Colonic mucosa (tissue), 4 donors: ENCODE results near the gene GLIPR2. TPM values are rescaled to one million over a fixed set of nuclear protein-coding genes. Genes with fewer than 3 reads are reported as not detected.
A peak's percentile ranks its signal among the peaks of the same experiment; 100 is the strongest.

Experiments
- DNase-seq: peaks from one replicate; pipeline ENCODE4 v3.0.0-alpha.2; 2020
- H3K27ac ChIP-seq: fragments of 200-600 bp; one replicate; pipeline ENCODE4 v1.8.0; 2021
- H3K27me3 ChIP-seq: fragments of 200-600 bp; one replicate; pipeline ENCODE4 v1.8.0; 2021
- H3K36me3 ChIP-seq: fragments of 200-600 bp; one replicate; pipeline ENCODE4 v1.8.0; 2021
- H3K4me1 ChIP-seq: fragments of 200-600 bp; one replicate; pipeline ENCODE4 v1.8.0; 2021; ENCODE audit warnings: mild to moderate bottlenecking
- H3K4me3 ChIP-seq: fragments of 200-600 bp; one replicate; pipeline ENCODE4 v1.8.0; 2021
- H3K9ac ChIP-seq, 2 donors: one replicate each; pipeline ENCODE4 v1.7.0; 2013; ENCODE audit warnings: control low read depth in 2 of 2, low read depth in 2 of 2, low read length in 2 of 2
- H3K9me3 ChIP-seq: fragments of 200-600 bp; one replicate; pipeline ENCODE4 v1.8.0; 2021
- intact Hi-C: fragments of 100-400 bp; cut with DNase I; formaldehyde crosslinking; loops from one replicate; pipeline ENCODE4 v1.14.1; 2022
- total RNA-seq, 2 donors: library from RNA; stranded (reverse); fragmentation: NEBNext Ultra II Directional in 1 of 2; extraction: Animal tissue kit (Norgen Biotek cat#: 25700) in 1 of 2; gene quantifications; one replicate each; pipeline ENCODE4 v1.2.1, GENCODE V29; 2021
- TF ChIP-seq, protein P1 (sequence below): fragments of 200-600 bp; IDR thresholded peaks from one replicate; pipeline ENCODE4 v1.8.0; 2022; ENCODE audit warnings: antibody characterized with exemption, mild to moderate bottlenecking
- donor health status: healthy.
- donor health status: DM: no; HTN: no; CAD: no.
- donor health status: DM: no; HTN: no; CAD: no.

GLIPR2 gene
- total RNA-seq, 2 donors from 2014 or later = 33.1 to 44.9 TPM

DNA sequence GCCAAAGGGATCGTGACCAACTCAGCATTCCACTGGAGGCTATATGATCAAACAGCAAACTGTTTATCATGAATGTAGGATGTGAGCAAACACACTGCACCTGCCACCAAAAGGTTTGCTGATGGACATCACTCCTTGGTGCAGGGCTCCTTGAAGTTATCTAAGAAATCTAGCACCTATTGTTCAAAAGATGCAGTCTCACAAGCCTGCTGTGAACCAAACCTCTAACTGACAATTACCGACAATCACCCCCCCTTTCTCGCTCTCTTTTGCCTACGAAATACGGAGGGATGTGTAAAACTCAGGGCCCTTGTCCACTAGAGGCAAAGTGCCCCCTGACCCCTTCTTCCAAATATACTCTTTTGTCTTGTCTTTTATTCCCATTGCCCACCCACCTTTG is 51.7 kb downstream of the GLIPR2 start:
- H3K36me3 ChIP-seq = no peaks in the 10 kb centered on the region
- no peaks in the 10 kb centered on the region for H3K9me3 ChIP-seq
- no peak overlapping the region for H3K9ac ChIP-seq
- TF ChIP-seq, protein P1, sequence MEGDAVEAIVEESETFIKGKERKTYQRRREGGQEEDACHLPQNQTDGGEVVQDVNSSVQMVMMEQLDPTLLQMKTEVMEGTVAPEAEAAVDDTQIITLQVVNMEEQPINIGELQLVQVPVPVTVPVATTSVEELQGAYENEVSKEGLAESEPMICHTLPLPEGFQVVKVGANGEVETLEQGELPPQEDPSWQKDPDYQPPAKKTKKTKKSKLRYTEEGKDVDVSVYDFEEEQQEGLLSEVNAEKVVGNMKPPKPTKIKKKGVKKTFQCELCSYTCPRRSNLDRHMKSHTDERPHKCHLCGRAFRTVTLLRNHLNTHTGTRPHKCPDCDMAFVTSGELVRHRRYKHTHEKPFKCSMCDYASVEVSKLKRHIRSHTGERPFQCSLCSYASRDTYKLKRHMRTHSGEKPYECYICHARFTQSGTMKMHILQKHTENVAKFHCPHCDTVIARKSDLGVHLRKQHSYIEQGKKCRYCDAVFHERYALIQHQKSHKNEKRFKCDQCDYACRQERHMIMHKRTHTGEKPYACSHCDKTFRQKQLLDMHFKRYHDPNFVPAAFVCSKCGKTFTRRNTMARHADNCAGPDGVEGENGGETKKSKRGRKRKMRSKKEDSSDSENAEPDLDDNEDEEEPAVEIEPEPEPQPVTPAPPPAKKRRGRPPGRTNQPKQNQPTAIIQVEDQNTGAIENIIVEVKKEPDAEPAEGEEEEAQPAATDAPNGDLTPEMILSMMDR = no peak
- no peaks in the 10 kb centered on the region for H3K27me3 ChIP-seq
- no peak overlapping the region for H3K27ac ChIP-seq
- intact Hi-C loops = no loop called here
- peaks cover 7% of the 10 kb centered on the region for H3K4me1 ChIP-seq
- DNase-seq = no peak
- H3K4me3 ChIP-seq = no peak overlapping the region

DNA sequence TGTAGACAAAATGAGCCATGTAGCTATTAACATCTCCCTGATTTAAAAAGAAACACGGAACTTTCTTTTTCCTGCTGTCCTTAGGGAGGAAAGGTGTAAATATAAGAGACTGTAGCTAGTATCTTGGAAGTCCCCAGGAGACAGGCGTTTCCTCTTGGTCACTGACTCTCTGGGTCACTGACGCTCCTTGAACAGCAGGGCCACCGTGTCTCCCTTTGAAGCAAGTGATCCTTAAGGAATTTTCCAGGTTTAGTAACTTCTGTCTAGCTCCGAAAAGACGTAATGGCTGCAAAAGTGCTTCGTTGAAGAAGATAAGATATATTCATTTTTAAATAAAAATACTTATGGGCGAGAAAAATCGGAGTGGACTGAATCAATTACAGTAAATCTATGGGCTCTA is 53.4 kb downstream of the GLIPR2 start:
- Histone ChIP-seq H3K36me3 (no peaks in the 10 kb centered on the region), H3K27ac (peak overlapping the region; percentile 95), H3K4me1 (peaks cover 19% of the 10 kb centered on the region), H3K9ac (peak overlapping the region; percentile 31 to 93), H3K27me3 (no peaks in the 10 kb centered on the region), H3K4me3 (peak overlapping the region; percentile 97), H3K9me3 (no peaks in the 10 kb centered on the region)
- peak; percentile 26 for DNase-seq
- intact Hi-C loops = no loop called here
- TF ChIP-seq, protein P1 = no peak

DNA sequence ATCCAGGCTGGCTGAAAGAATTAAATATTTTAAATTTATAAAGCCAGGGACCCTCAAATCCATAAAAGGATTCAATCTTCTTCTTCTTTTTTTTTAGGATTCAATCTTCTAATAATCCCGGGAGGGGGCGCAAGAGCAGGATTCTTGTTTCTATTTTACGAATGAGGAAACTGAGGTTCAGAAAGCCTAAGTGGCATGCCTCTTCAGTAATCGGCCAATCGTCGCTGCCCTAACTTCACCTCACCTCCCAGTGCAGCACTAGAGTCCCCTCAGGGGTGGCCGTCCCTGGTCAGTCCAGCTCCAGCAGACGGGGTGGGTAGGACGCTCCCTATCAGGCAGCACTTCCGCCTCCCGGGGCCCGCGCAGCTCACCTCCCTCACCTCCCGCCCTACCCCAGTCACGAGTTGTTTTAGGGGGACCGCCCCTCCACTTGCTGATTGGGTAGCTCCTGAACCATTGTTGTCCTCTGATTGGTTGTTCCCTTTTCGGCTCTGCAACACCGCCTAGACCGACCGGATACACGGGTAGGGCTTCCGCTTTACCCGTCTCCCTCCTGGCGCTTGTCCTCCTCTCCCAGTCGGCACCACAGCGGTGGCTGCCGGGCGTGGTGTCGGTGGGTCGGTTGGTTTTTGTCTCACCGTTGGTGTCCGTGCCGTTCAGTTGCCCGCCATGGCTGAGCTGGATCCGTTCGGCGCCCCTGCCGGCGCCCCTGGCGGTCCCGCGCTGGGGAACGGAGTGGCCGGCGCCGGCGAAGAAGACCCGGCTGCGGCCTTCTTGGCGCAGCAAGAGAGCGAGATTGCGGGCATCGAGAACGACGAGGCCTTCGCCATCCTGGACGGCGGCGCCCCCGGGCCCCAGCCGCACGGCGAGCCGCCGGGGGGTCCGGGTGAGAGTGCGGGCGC is 54.1 kb downstream of the GLIPR2 start, which contains the start of gene CLTA:
TSS of gene CLTA (plus strand) at position 534 of the 902 bp plus-strand sequence. CDS start at position 670, 136 bp downstream.
- H3K9me3 ChIP-seq = no peaks in the 10 kb centered on the region
- H3K27ac ChIP-seq = peak within 1 kb of the TSS; percentile 95
- DNase-seq = peak; percentile 98
- H3K36me3 ChIP-seq = no peaks in the 10 kb centered on the region
- H3K9ac ChIP-seq = peak within 1 kb of the TSS; percentile 86 to 93
- peaks cover 19% of the 10 kb centered on the region for H3K4me1 ChIP-seq
- H3K4me3 ChIP-seq = peak within 1 kb of the TSS; percentile 97
- intact Hi-C loops = no loop called here
- TF ChIP-seq, protein P1 = peak; percentile 45
- H3K27me3 ChIP-seq = no peaks in the 10 kb centered on the region

- TF ChIP-seq, protein P1 = no peak
- Histone ChIP-seq H3K36me3 (no peaks in the 10 kb centered on the region), H3K9ac (peak overlapping the region; percentile 86 to 93), H3K9me3 (no peaks in the 10 kb centered on the region), H3K27me3 (no peaks in the 10 kb centered on the region), H3K4me3 (peak overlapping the region; percentile 97), H3K27ac (peak overlapping the region; percentile 95), H3K4me1 (peaks cover 19% of the 10 kb centered on the region)
- intact Hi-C loops = no loop called here
- peak; percentile 41 for DNase-seq
These were observed 54.7 kb downstream of the GLIPR2 start for GRCh38 chr9:36191290-36191645.

DNA sequence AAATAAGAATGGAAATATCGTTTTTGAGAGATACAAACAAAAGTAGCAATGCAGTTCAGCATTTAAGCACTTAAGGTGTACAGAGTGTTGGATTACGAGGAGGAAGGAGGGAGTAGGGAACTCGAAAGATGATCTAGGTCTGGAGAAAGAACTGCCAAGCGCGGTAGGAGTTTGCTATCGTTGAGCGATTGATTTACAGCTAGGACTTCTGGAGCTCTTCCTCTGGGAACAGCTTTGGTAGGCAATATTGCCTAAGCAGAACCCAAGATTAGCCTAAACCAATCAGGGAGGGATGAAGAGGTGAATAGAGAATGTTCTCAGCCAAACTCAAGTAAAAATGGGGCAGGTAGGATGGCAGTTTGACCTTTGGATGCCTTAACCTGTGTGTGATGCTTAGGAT is 55.2 kb downstream of the GLIPR2 start:
- Histone ChIP-seq H3K4me3 (peak overlapping the region; percentile 97), H3K4me1 (peaks cover 19% of the 10 kb centered on the region), H3K9me3 (no peaks in the 10 kb centered on the region), H3K36me3 (no peaks in the 10 kb centered on the region), H3K27ac (peak overlapping the region; percentile 95), H3K27me3 (no peaks in the 10 kb centered on the region), H3K9ac (peak overlapping the region; percentile 86 to 93)
- intact Hi-C loops = no loop called here
- TF ChIP-seq, protein P1 = no peak
- no peak for DNase-seq
